ENCODE data around the gene POC1B. TPM values are rescaled to one million over a fixed set of nuclear protein-coding genes. Genes with fewer than 3 reads are reported as not detected.
A peak's percentile ranks its signal among the peaks of the same experiment; 100 is the strongest.

The POC1B gene
- total RNA-seq, 4 donors from 2014 or later: 7.3 to 8.9 (median 7.8) TPM

- Histone ChIP-seq H3K9me3 (no peaks in the 10 kb centered on the region), H3K4me3 (no peak overlapping the region), H3K27me3 (no peaks in the 10 kb centered on the region), H3K36me3 (no peaks in the 10 kb centered on the region), H3K27ac (no peak overlapping the region), H3K4me1 (no peaks in the 10 kb centered on the region)
- intact Hi-C loops (cut with DNase I; ENCODE audit: low total_unique reads) (no loop called here), in situ Hi-C loops (cut with MboI; ENCODE audit: low sequenced_read_pairs in 4 of 4) (no loop called here)
- DNase-seq: peak; percentile 5 to 27
- no peak for ATAC-seq
- no peak for TF ChIP-seq POLR2A (IDR thresholded peaks at IDR 0.05)
Observed at GRCh38 chr12:89418228-89418910, 107.5 kb downstream of the POC1B start.

GRCh38 chr12:89417246-89417977 is 108.4 kb downstream of the POC1B start:
- H3K4me3 ChIP-seq: no peak overlapping the region
- no peak overlapping the region for H3K27ac ChIP-seq

GRCh38 chr12:89416049-89416792 is 109.6 kb downstream of the POC1B start:
- Histone ChIP-seq H3K27me3 (no peaks in the 10 kb centered on the region), H3K4me1 (no peaks in the 10 kb centered on the region), H3K4me3 (no peak overlapping the region), H3K9me3 (no peaks in the 10 kb centered on the region), H3K36me3 (no peaks in the 10 kb centered on the region), H3K27ac (no peak overlapping the region)
- ATAC-seq (no peak), DNase-seq (no peak)
- TF ChIP-seq POLR2A (IDR thresholded peaks at IDR 0.05): no peak
- TF ChIP-seq, protein P1, sequence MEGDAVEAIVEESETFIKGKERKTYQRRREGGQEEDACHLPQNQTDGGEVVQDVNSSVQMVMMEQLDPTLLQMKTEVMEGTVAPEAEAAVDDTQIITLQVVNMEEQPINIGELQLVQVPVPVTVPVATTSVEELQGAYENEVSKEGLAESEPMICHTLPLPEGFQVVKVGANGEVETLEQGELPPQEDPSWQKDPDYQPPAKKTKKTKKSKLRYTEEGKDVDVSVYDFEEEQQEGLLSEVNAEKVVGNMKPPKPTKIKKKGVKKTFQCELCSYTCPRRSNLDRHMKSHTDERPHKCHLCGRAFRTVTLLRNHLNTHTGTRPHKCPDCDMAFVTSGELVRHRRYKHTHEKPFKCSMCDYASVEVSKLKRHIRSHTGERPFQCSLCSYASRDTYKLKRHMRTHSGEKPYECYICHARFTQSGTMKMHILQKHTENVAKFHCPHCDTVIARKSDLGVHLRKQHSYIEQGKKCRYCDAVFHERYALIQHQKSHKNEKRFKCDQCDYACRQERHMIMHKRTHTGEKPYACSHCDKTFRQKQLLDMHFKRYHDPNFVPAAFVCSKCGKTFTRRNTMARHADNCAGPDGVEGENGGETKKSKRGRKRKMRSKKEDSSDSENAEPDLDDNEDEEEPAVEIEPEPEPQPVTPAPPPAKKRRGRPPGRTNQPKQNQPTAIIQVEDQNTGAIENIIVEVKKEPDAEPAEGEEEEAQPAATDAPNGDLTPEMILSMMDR (IDR thresholded peaks at IDR 0.05 in 4 of 5, conservative IDR thresholded peaks at IDR 0.05 in 1 of 5): no peak
- intact Hi-C loops (cut with DNase I; ENCODE audit: low total_unique reads) (no loop called here), in situ Hi-C loops (cut with MboI; ENCODE audit: low sequenced_read_pairs in 4 of 4) (no loop called here)

More at GRCh38 chr12:89417246-89417977, 108.4 kb downstream of the POC1B start:
- H3K4me1 ChIP-seq: no peaks in the 10 kb centered on the region
- intact Hi-C loops (cut with DNase I; ENCODE audit: low total_unique reads) (no loop called here), in situ Hi-C loops (cut with MboI; ENCODE audit: low sequenced_read_pairs in 4 of 4) (no loop called here)
- ATAC-seq (no peak), DNase-seq (no peak)
- no peaks in the 10 kb centered on the region for H3K36me3 ChIP-seq
- no peaks in the 10 kb centered on the region for H3K27me3 ChIP-seq
- H3K9me3 ChIP-seq: no peaks in the 10 kb centered on the region
- TF ChIP-seq, protein P1 (IDR thresholded peaks at IDR 0.05 in 4 of 5, conservative IDR thresholded peaks at IDR 0.05 in 1 of 5): no peak
- no peak for TF ChIP-seq POLR2A (IDR thresholded peaks at IDR 0.05)

- DNase-seq (no peak), ATAC-seq (no peak)
- Histone ChIP-seq H3K4me1 (no peaks in the 10 kb centered on the region), H3K4me3 (no peak overlapping the region), H3K27ac (no peak overlapping the region), H3K27me3 (no peaks in the 10 kb centered on the region), H3K36me3 (no peaks in the 10 kb centered on the region), H3K9me3 (no peaks in the 10 kb centered on the region)
- intact Hi-C loops (cut with DNase I; ENCODE audit: low total_unique reads) (no loop called here), in situ Hi-C loops (cut with MboI; ENCODE audit: low sequenced_read_pairs in 4 of 4) (no loop called here)
- TF ChIP-seq POLR2A (IDR thresholded peaks at IDR 0.05): no peak
- TF ChIP-seq, protein P1 (IDR thresholded peaks at IDR 0.05 in 4 of 5, conservative IDR thresholded peaks at IDR 0.05 in 1 of 5): no peak
Observed at GRCh38 chr12:89414851-89415250, 111.0 kb downstream of the POC1B start.

- ATAC-seq (no peak), DNase-seq (no peak)
- in situ Hi-C loops (cut with MboI; ENCODE audit: low sequenced_read_pairs in 4 of 4) (no loop called here), intact Hi-C loops (cut with DNase I; ENCODE audit: low total_unique reads) (no loop called here)
- no peak overlapping the region for H3K4me3 ChIP-seq
- H3K9me3 ChIP-seq: no peaks in the 10 kb centered on the region
- H3K27me3 ChIP-seq: no peaks in the 10 kb centered on the region
- H3K4me1 ChIP-seq: no peaks in the 10 kb centered on the region
- H3K36me3 ChIP-seq: no peaks in the 10 kb centered on the region
- no peak overlapping the region for H3K27ac ChIP-seq
- no peak for TF ChIP-seq POLR2A (IDR thresholded peaks at IDR 0.05)
- TF ChIP-seq, protein P1 (IDR thresholded peaks at IDR 0.05 in 4 of 5, conservative IDR thresholded peaks at IDR 0.05 in 1 of 5): no peak
Observed at GRCh38 chr12:89414322-89414721, 111.5 kb downstream of the POC1B start.
